ENCODE results near the gene TRIP4.

Gene TRIP4

DNA sequence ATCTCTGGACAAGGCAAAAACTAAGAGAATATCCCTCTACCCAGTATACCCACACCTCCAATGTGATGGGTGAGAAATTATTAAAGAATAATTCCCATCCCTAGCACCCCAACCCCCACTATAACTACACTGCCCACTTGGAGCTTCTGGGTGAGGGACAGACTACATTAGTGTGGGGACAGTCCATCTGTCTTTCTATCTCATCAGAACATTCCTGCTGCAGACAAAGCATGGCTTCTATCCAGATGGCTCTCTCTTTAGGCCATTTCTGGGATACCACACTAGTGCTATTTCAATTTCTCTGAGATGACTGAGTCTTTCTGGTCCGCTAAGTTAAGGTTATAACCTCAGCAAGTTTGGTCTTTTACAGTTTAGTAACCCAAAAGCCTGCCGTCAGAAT is 38.3 kb upstream of the TRIP4 start:
- no peak for TF ChIP-seq CTCF (IDR thresholded peaks at IDR 0.05)

DNA sequence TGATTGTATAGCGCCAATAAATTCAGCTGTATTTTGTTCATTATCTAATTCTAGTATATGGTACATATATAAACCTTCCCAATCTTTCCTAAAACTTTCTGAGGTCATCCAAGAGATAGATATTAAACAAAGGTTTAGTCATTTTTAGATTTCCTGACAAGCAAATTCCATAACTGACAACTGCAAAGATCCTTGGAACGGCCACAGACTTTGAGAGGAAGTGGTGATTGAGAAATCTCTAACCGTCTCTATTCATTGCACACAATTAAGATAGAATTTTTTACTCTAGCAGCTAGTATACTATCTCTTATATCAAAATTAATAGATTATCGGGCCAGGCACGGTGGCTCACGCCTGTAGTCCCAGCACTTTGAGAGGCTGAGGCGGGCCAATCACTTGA is 36.4 kb upstream of the TRIP4 start:
- no peak for TF ChIP-seq CTCF (IDR thresholded peaks at IDR 0.05)

DNA sequence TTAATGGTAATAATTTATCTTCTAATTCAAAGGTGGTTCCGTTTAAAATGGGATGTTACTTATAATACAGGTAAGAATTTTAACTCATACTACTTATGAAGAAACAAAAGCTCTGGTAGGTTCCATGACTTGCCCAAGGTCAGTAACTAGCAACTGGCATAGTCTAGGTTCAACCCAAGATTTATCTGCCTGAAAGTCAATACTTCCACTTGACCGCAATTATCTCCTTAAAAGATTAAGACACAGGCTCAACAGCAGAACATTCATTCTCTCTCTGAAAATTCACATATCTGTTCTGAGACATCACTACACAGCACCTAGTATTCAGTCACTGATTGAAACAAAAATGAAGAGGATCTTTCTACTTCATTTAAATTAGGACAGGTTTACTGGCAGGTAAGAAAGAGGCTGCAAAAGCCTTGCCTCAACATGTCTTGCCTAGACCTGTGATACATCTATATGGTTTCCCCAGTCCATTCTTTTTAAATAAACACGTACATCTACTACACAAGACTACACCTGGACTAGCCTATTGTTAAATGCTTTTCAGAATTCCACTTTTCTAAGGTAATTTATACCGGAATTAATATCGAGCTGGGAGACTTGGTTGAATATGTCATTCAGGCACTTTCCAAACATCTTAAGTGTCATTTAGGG is 32.8 kb upstream of the TRIP4 start:
- TF ChIP-seq CTCF (IDR thresholded peaks at IDR 0.05) = no peak

DNA sequence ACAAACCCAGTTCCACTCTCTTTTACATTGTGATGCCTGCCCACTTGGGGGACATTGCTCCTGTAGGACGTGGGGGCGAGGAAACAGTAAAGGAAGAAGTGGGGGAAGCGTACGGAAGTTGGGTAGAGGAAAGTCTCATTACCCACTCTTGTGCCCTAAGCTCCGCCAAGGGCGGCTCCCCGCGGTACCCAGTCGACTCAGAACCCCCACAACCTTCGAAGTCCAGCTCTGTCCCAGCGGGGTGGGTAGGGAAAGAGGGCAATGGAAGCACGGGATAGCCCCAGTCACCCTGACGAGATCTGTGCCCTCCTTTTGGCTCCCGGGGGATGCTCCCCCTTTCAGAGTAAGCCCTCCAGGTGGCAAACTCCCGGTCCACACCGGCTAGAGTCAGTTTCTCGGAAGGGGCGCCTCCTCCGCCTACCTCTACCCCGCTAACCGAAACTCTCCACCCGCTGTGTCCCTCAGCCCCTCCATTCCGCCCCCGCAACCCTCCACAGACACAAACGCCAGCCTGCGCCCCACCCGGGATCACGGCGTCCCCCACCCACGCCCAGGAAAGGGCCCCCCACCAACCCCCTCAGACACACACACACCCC is 32.2 kb upstream of the TRIP4 start:
- TF ChIP-seq CTCF (IDR thresholded peaks at IDR 0.05) = no peak

GRCh38 chr15:64355944-64356709 is 31.5 kb upstream of the TRIP4 start, which contains the start of gene CSNK1G1:
Gene CSNK1G1, minus strand, starts transcription at chr15:64356173. Its CDS starts 55,674 bp downstream, at chr15:64300499.
- TF ChIP-seq CTCF (IDR thresholded peaks at IDR 0.05) = peak; percentile 49; the same call in 1 of the 2 replicates

GRCh38 chr15:64356710-64357040 is 31.0 kb upstream of the TRIP4 start:
- TF ChIP-seq CTCF (IDR thresholded peaks at IDR 0.05) = no peak

DNA sequence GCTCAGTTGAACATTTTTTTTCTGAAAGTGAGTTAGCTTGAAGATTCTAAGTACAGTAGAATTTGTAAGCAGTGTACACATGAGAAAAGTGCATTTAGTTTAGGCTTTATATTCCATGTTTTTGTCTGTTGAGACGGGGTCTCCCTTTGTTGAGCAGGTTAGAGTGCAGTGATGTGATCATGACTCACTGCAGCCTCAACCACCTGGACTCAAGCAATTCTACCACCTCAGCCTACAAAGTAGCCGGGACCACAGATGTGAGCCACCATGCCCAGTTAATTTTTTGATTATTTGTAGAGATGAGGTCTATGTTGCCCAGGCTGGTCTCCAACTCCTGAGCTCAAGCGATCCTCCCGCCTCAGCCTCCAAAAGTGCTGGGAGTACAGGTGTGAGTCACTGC is 26.4 kb upstream of the TRIP4 start:
- TF ChIP-seq CTCF (IDR thresholded peaks at IDR 0.05) = no peak
